ENCODE results near the gene TRIM33. TPM values are rescaled to one million over a fixed set of nuclear protein-coding genes. Genes with fewer than 3 reads are reported as not detected.
A peak's percentile ranks its signal among the peaks of the same experiment; 100 is the strongest.
"Not testable (repeated sequence)": the region's sequence is repeated elsewhere in the genome, so short reads cannot be mapped to it uniquely, and the experiment has no call there.

TRIM33 gene
- total RNA-seq, 1 experiment from 2014 or later: 78.9 TPM

DNA sequence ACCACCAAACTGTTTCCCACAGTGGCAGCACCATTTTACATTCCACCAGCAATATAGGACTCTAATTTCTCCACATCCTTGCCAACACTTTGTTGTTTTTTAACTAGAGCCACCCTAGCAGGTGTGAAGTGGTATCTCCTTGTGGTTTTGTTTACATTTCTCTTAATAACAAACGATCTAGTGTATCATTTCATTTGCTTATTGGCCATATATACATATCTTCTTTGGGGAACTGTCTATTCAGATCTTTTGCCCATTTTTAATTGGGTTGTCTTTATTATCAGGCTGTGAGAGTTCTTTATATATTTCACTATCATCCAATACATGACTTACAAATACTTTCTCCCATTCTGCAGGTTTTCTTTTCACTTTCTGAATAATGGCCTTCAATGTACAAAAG, 18.0 kb downstream of the TRIM33 start:
- H4K20me1 ChIP-seq (ENCODE audit: insufficient read depth, low read depth, low read length): no peaks in the 10 kb centered on the region
- peaks cover 19% of the 10 kb centered on the region for H3K36me3 ChIP-seq (ENCODE audit: insufficient read depth, low read length)
- H3K4me1 ChIP-seq (ENCODE audit: low read length): peaks cover 26% of the 10 kb centered on the region
- H3K27ac ChIP-seq (ENCODE audit: low read length): no peak overlapping the region
- no peaks in the 10 kb centered on the region for H3K9me3 ChIP-seq (ENCODE audit: low read length)
- no peak overlapping the region for H2AFZ ChIP-seq (ENCODE audit: low read length)
- H3K27me3 ChIP-seq (ENCODE audit: low read length): no peaks in the 10 kb centered on the region
- no peak for DNase-seq
- no peak overlapping the region for H3K9ac ChIP-seq (ENCODE audit: low read length)
- peaks cover 99% of the 10 kb centered on the region for H3K79me2 ChIP-seq (ENCODE audit: low read length)
- no peak overlapping the region for H3K4me2 ChIP-seq (ENCODE audit: low read depth, low read length, poor library complexity, severe bottlenecking)
- H3K4me3 ChIP-seq (ENCODE audit: low read length): no peak overlapping the region
- H3K9me2 ChIP-seq (replicated peaks; ENCODE audit: insufficient read depth, low read length): no peaks in the 10 kb centered on the region

DNA sequence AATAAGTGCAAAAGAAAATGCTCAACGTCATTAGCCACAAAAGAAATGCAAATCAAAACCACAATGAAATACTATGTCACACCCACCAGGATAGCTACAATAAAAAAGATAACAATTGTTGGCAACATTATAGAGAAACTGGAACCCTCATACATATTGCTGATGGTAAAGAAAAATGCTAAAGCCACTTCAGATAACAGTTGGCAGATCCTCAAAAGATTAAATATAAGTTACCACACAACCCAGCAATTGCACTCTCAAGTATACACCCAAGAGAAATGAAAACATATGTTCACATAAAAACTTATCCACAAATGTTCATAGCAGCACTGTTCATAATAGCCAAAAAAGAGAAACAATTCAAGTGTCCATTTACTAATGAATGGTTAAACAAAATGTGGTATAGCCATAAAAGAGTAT, 20.7 kb downstream of the TRIM33 start:
- no peak overlapping the region for H3K4me2 ChIP-seq (ENCODE audit: low read depth, low read length, poor library complexity, severe bottlenecking)
- peaks cover 6% of the 10 kb centered on the region for H3K36me3 ChIP-seq (ENCODE audit: insufficient read depth, low read length)
- H3K27ac ChIP-seq (ENCODE audit: low read length): no peak overlapping the region
- no peak for DNase-seq
- H2AFZ ChIP-seq (ENCODE audit: low read length): no peak overlapping the region
- no peak overlapping the region for H3K9ac ChIP-seq (ENCODE audit: low read length)
- no peaks in the 10 kb centered on the region for H3K9me3 ChIP-seq (ENCODE audit: low read length)
- no peaks in the 10 kb centered on the region for H4K20me1 ChIP-seq (ENCODE audit: insufficient read depth, low read depth, low read length)
- H3K79me2 ChIP-seq (ENCODE audit: low read length): peaks cover 98% of the 10 kb centered on the region
- H3K4me1 ChIP-seq (ENCODE audit: low read length): peaks cover 19% of the 10 kb centered on the region
- H3K4me3 ChIP-seq (ENCODE audit: low read length): no peak overlapping the region
- no peaks in the 10 kb centered on the region for H3K9me2 ChIP-seq (replicated peaks; ENCODE audit: insufficient read depth, low read length)
- no peaks in the 10 kb centered on the region for H3K27me3 ChIP-seq (ENCODE audit: low read length)

DNA sequence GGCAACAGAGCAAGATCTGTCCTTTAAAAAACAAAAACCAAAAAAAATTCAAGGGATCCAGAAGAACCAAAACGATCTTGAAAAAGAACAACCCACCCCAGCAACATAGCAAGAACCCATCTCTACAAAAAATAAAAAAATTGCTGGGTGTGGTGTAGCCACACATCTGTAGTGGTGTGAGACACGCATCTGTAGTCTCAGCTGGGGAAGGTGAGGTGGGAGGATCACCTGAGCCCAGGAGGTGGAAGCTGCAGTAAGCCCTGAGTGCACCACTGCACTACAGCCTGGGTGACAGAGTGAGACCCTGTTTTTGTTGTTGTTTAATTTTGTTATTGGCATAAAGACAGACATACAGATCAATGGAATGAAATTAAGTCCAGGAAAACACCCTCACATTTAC, 22.3 kb downstream of the TRIM33 start:
- Histone ChIP-seq H3K9ac (ENCODE audit: low read length) (no peak overlapping the region), H3K9me3 (ENCODE audit: low read length) (no peaks in the 10 kb centered on the region), H2AFZ (ENCODE audit: low read length) (no peak overlapping the region), H3K4me3 (ENCODE audit: low read length) (no peak overlapping the region), H3K4me1 (ENCODE audit: low read length) (peaks cover 21% of the 10 kb centered on the region), H3K4me2 (ENCODE audit: low read depth, low read length, poor library complexity, severe bottlenecking) (no peak overlapping the region), H4K20me1 (ENCODE audit: insufficient read depth, low read depth, low read length) (no peaks in the 10 kb centered on the region), H3K27ac (ENCODE audit: low read length) (no peak overlapping the region), H3K36me3 (ENCODE audit: insufficient read depth, low read length) (no peaks in the 10 kb centered on the region), H3K27me3 (ENCODE audit: low read length) (no peaks in the 10 kb centered on the region), H3K79me2 (ENCODE audit: low read length) (peaks cover 98% of the 10 kb centered on the region), H3K9me2 (replicated peaks; ENCODE audit: insufficient read depth, low read length) (no peaks in the 10 kb centered on the region)
- no peak for DNase-seq

DNA sequence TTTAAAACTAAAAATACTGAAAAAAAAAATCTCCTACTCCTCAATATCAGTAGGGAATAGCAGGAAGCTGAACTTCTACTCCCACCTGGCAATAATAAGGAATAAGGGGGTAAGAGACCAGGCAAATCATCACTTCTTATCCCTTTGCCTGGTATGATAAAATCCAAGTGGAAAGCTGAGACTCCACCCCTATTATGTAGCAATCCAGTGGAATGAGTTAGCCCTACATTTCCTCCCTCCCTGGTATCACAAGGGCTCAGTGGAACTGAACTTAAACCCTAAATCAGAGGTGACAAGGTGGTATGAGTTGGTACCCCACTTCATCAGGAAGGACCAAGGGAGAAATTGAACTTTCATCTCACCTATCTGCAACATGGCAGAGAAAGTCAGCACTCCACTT, 25.7 kb downstream of the TRIM33 start:
- no peaks in the 10 kb centered on the region for H3K9me2 ChIP-seq (replicated peaks; ENCODE audit: insufficient read depth, low read length)
- H2AFZ ChIP-seq (ENCODE audit: low read length): no peak overlapping the region
- H3K4me3 ChIP-seq (ENCODE audit: low read length): no peak overlapping the region
- no peaks in the 10 kb centered on the region for H4K20me1 ChIP-seq (ENCODE audit: insufficient read depth, low read depth, low read length)
- no peak for DNase-seq
- H3K4me1 ChIP-seq (ENCODE audit: low read length): peaks cover 22% of the 10 kb centered on the region
- H3K79me2 ChIP-seq (ENCODE audit: low read length): peaks cover 98% of the 10 kb centered on the region
- no peaks in the 10 kb centered on the region for H3K9me3 ChIP-seq (ENCODE audit: low read length)
- H3K27me3 ChIP-seq (ENCODE audit: low read length): no peaks in the 10 kb centered on the region
- no peak overlapping the region for H3K27ac ChIP-seq (ENCODE audit: low read length)
- no peak overlapping the region for H3K4me2 ChIP-seq (ENCODE audit: low read depth, low read length, poor library complexity, severe bottlenecking)
- no peaks in the 10 kb centered on the region for H3K36me3 ChIP-seq (ENCODE audit: insufficient read depth, low read length)
- H3K9ac ChIP-seq (ENCODE audit: low read length): no peak overlapping the region

DNA sequence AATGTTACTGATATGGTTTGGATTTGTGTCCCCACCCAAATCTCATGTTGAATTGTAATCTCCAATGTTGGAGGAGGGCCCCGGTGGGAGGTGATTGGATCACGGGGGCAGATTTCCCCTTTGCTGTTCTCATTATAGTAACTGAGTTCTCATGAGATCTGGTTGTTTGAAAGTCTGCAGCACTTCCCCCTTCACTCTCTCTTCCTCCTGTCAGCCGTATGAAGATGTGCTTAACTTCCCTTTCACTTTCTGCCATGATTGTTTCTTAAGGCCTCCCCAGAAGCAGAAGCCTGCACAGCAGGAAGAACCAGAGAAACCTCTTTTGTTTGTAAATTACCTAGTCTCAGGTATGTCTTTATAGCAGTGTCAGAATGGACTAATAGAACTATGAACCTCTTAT, 28.4 kb downstream of the TRIM33 start:
- peaks cover 98% of the 10 kb centered on the region for H3K79me2 ChIP-seq (ENCODE audit: low read length)
- no peaks in the 10 kb centered on the region for H4K20me1 ChIP-seq (ENCODE audit: insufficient read depth, low read depth, low read length)
- no peaks in the 10 kb centered on the region for H3K9me3 ChIP-seq (ENCODE audit: low read length)
- H3K4me1 ChIP-seq (ENCODE audit: low read length): peaks cover 35% of the 10 kb centered on the region
- H3K9me2 ChIP-seq (replicated peaks; ENCODE audit: insufficient read depth, low read length): no peaks in the 10 kb centered on the region
- H3K4me3 ChIP-seq (ENCODE audit: low read length): 0 out of 2 replicates have a peak overlapping the region, but pooled peaks have one; percentile 21
- no peaks in the 10 kb centered on the region for H3K27me3 ChIP-seq (ENCODE audit: low read length)
- H3K9ac ChIP-seq (ENCODE audit: low read length): peak overlapping the region; percentile 6; the same call in 1 of the 2 replicates
- DNase-seq: peak; percentile 75
- peak overlapping the region; percentile 33 for H3K4me2 ChIP-seq (ENCODE audit: low read depth, low read length, poor library complexity, severe bottlenecking)
- H2AFZ ChIP-seq (ENCODE audit: low read length): no peak overlapping the region
- peak overlapping the region; percentile 77 for H3K27ac ChIP-seq (ENCODE audit: low read length)
- no peaks in the 10 kb centered on the region for H3K36me3 ChIP-seq (ENCODE audit: insufficient read depth, low read length)

DNA sequence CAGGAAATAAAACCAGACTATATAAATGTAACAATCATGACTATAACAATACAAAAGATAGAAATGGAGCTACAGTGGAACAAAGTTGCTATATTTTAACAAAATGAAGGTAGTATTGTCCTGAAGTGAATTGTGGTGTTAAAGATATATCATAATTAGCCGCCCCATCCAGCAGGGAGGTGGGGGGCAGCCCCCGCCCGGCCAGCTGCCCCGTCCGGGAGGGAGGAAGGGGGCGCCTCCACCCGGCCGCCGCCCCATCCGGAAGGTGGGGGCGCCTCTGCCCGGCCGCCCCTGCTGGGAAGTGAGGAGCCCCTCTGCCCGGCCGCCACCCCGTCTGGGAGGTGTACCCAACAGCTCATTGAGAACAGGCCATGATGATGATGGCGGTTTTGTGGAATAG, 31.4 kb downstream of the TRIM33 start:
- not testable (repeated sequence) for H3K9me2 ChIP-seq (replicated peaks; ENCODE audit: insufficient read depth, low read length); H3K9me3 ChIP-seq (ENCODE audit: low read length); H3K4me3 ChIP-seq (ENCODE audit: low read length); H3K4me2 ChIP-seq (ENCODE audit: low read depth, low read length, poor library complexity, severe bottlenecking); H3K9ac ChIP-seq (ENCODE audit: low read length); H3K27me3 ChIP-seq (ENCODE audit: low read length); DNase-seq; H3K27ac ChIP-seq (ENCODE audit: low read length); H4K20me1 ChIP-seq (ENCODE audit: insufficient read depth, low read depth, low read length); H3K36me3 ChIP-seq (ENCODE audit: insufficient read depth, low read length); H2AFZ ChIP-seq (ENCODE audit: low read length)
- Histone ChIP-seq H3K4me1 (ENCODE audit: low read length) (peaks cover 48% of the 10 kb centered on the region), H3K79me2 (ENCODE audit: low read length) (peaks cover 99% of the 10 kb centered on the region)

DNA sequence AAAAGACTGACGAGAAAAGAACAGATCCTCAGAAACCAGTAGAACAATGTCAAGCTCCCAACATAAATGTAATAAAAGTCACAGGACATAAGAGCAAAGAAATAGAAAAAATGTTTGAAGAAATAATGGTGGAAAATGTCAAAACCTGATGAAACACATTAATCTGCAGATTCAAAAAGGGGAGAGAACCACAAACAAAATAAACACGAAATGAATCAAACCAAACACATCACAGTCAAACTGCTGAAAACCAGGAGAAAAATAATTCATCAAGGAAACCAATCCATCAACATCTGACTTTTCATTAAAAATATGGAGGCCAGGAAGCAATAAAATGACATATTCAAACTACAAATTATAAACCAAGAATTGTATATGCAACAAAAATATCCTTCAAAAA, 31.9 kb downstream of the TRIM33 start:
- Histone ChIP-seq H3K27ac (ENCODE audit: low read length) (no peak overlapping the region), H3K79me2 (ENCODE audit: low read length) (peaks cover 99% of the 10 kb centered on the region), H3K9ac (ENCODE audit: low read length) (no peak overlapping the region), H3K9me3 (ENCODE audit: low read length) (no peaks in the 10 kb centered on the region), H4K20me1 (ENCODE audit: insufficient read depth, low read depth, low read length) (no peaks in the 10 kb centered on the region), H2AFZ (ENCODE audit: low read length) (no peak overlapping the region), H3K4me1 (ENCODE audit: low read length) (peaks cover 48% of the 10 kb centered on the region), H3K27me3 (ENCODE audit: low read length) (no peaks in the 10 kb centered on the region), H3K4me2 (ENCODE audit: low read depth, low read length, poor library complexity, severe bottlenecking) (no peak overlapping the region), H3K36me3 (ENCODE audit: insufficient read depth, low read length) (no peaks in the 10 kb centered on the region), H3K9me2 (replicated peaks; ENCODE audit: insufficient read depth, low read length) (no peaks in the 10 kb centered on the region), H3K4me3 (ENCODE audit: low read length) (no peak overlapping the region)
- no peak for DNase-seq

DNA sequence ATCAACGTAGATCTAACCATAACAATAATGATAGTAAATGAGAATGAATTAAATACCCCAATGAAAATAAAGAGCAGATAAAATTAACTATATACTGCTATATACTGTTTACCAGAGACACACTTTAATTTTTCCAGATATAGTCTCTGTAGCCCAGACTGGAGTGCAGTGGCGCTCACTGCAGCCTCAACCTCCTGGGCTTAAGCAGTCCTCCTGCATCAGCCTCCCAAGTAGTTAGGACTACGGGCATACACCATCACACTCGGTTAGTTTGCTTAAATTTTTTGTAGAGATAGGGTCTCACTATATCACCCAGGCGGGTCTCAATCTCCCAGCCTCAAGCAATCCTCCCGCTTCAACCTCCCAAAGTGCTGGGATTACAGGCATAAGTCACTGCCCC, 37.2 kb downstream of the TRIM33 start:
- DNase-seq: no peak
- no peak overlapping the region for H2AFZ ChIP-seq (ENCODE audit: low read length)
- H3K9ac ChIP-seq (ENCODE audit: low read length): no peak overlapping the region
- H3K4me1 ChIP-seq (ENCODE audit: low read length): peaks cover 24% of the 10 kb centered on the region
- no peaks in the 10 kb centered on the region for H3K9me2 ChIP-seq (replicated peaks; ENCODE audit: insufficient read depth, low read length)
- H3K9me3 ChIP-seq (ENCODE audit: low read length): no peaks in the 10 kb centered on the region
- H3K27ac ChIP-seq (ENCODE audit: low read length): no peak overlapping the region
- H3K36me3 ChIP-seq (ENCODE audit: insufficient read depth, low read length): no peaks in the 10 kb centered on the region
- peaks cover 100% of the 10 kb centered on the region for H3K79me2 ChIP-seq (ENCODE audit: low read length)
- H3K4me3 ChIP-seq (ENCODE audit: low read length): no peak overlapping the region
- no peak overlapping the region for H3K4me2 ChIP-seq (ENCODE audit: low read depth, low read length, poor library complexity, severe bottlenecking)
- no peaks in the 10 kb centered on the region for H3K27me3 ChIP-seq (ENCODE audit: low read length)
- no peaks in the 10 kb centered on the region for H4K20me1 ChIP-seq (ENCODE audit: insufficient read depth, low read depth, low read length)

DNA sequence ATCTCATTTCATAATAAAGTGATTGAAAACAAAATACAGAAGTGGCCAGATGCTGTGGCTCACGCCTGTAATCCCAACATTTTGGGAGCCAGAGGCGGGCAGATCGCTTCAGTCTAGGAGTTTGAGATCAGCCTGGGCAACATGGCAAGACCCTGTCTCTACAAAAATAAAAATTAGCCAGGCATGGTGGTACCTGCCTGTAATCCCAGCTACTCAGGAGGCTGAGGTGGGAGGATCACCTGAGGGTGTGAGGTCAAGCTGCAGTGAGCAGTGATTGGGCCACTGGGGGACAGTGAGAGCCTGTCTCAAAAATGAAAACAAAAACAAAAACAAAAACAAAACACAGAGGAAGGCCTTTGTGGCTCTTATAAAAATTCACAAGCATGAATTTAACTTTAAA, 38.6 kb downstream of the TRIM33 start:
- H3K9ac ChIP-seq (ENCODE audit: low read length): no peak overlapping the region
- no peaks in the 10 kb centered on the region for H4K20me1 ChIP-seq (ENCODE audit: insufficient read depth, low read depth, low read length)
- no peak overlapping the region for H3K4me2 ChIP-seq (ENCODE audit: low read depth, low read length, poor library complexity, severe bottlenecking)

More for the DNA sequence above, 38.6 kb downstream of the TRIM33 start:
- Histone ChIP-seq H2AFZ (ENCODE audit: low read length) (no peak overlapping the region), H3K9me3 (ENCODE audit: low read length) (no peaks in the 10 kb centered on the region), H3K4me1 (ENCODE audit: low read length) (peaks cover 13% of the 10 kb centered on the region), H3K79me2 (ENCODE audit: low read length) (peaks cover 100% of the 10 kb centered on the region), H3K27ac (ENCODE audit: low read length) (no peak overlapping the region), H3K36me3 (ENCODE audit: insufficient read depth, low read length) (no peaks in the 10 kb centered on the region), H3K9me2 (replicated peaks; ENCODE audit: insufficient read depth, low read length) (no peaks in the 10 kb centered on the region), H3K27me3 (ENCODE audit: low read length) (no peaks in the 10 kb centered on the region), H3K4me3 (ENCODE audit: low read length) (no peak overlapping the region)
- DNase-seq: no peak

All from Karpas-422 (cell line).